ENCODE results near the gene DNAH3. TPM values are rescaled to one million over a fixed set of nuclear protein-coding genes. Genes with fewer than 3 reads are reported as not detected.

DNAH3 gene
- total RNA-seq, 1 experiment from 2014 or later = 0.21 TPM

- Mint-ChIP-seq H3K9me3 (ENCODE audit: low read depth, unreplicated experiment) (no peaks in the 10 kb centered on the region), H3K4me1 (ENCODE audit: low read depth, unreplicated experiment) (no peaks in the 10 kb centered on the region), H3K4me3 (ENCODE audit: low read depth, unreplicated experiment) (no peak overlapping the region), H3K27ac (ENCODE audit: unreplicated experiment) (no peak overlapping the region), H3K27me3 (ENCODE audit: unreplicated experiment) (no peaks in the 10 kb centered on the region), H3K36me3 (ENCODE audit: insufficient read depth, unreplicated experiment) (no peaks in the 10 kb centered on the region)
- CTCF ChIA-PET = no interaction called here
- no peak for TF ChIP-seq CTCF (IDR thresholded peaks at IDR 0.05; ENCODE audit: unreplicated experiment)
- no TSS peak for BruUV-seq (replicated peaks)
- intact Hi-C loops (cut with micrococcal nuclease; ENCODE audit: unreplicated experiment) = no loop called here
- DNase-seq = no peak
Observed at GRCh38 chr16:20954574-20954973, 196.1 kb downstream of the DNAH3 start.

- TF ChIP-seq CTCF (IDR thresholded peaks at IDR 0.05; ENCODE audit: unreplicated experiment) = no peak
- no peaks in the 10 kb centered on the region for H3K9me3 Mint-ChIP-seq (ENCODE audit: low read depth, unreplicated experiment)
- no peaks in the 10 kb centered on the region for H3K36me3 Mint-ChIP-seq (ENCODE audit: insufficient read depth, unreplicated experiment)
- H3K4me1 Mint-ChIP-seq (ENCODE audit: low read depth, unreplicated experiment) = no peaks in the 10 kb centered on the region
- CTCF ChIA-PET = no interaction called here
- H3K4me3 Mint-ChIP-seq (ENCODE audit: low read depth, unreplicated experiment) = no peak overlapping the region
- no TSS peak for BruUV-seq (replicated peaks)
- DNase-seq = no peak
- intact Hi-C loops (cut with micrococcal nuclease; ENCODE audit: unreplicated experiment) = no loop called here
- H3K27me3 Mint-ChIP-seq (ENCODE audit: unreplicated experiment) = peaks cover 14% of the 10 kb centered on the region
- H3K27ac Mint-ChIP-seq (ENCODE audit: unreplicated experiment) = no peak overlapping the region
Observed at GRCh38 chr16:20952139-20952920, 198.3 kb downstream of the DNAH3 start.

GRCh38 chr16:20950294-20950693, 200.4 kb downstream of the DNAH3 start:
- Mint-ChIP-seq H3K4me3 (ENCODE audit: low read depth, unreplicated experiment) (no peak overlapping the region), H3K9me3 (ENCODE audit: low read depth, unreplicated experiment) (no peaks in the 10 kb centered on the region), H3K27me3 (ENCODE audit: unreplicated experiment) (peaks cover 14% of the 10 kb centered on the region), H3K36me3 (ENCODE audit: insufficient read depth, unreplicated experiment) (no peaks in the 10 kb centered on the region), H3K27ac (ENCODE audit: unreplicated experiment) (no peak overlapping the region), H3K4me1 (ENCODE audit: low read depth, unreplicated experiment) (no peaks in the 10 kb centered on the region)
- DNase-seq = no peak
- CTCF ChIA-PET = no interaction called here
- intact Hi-C loops (cut with micrococcal nuclease; ENCODE audit: unreplicated experiment) = no loop called here
- no TSS peak for BruUV-seq (replicated peaks)
- TF ChIP-seq CTCF (IDR thresholded peaks at IDR 0.05; ENCODE audit: unreplicated experiment) = no peak

- TF ChIP-seq CTCF (IDR thresholded peaks at IDR 0.05; ENCODE audit: unreplicated experiment) = no peak
- H3K9me3 Mint-ChIP-seq (ENCODE audit: low read depth, unreplicated experiment) = no peaks in the 10 kb centered on the region
- DNase-seq = no peak
- intact Hi-C loops (cut with micrococcal nuclease; ENCODE audit: unreplicated experiment) = no loop called here
- no peaks in the 10 kb centered on the region for H3K36me3 Mint-ChIP-seq (ENCODE audit: insufficient read depth, unreplicated experiment)
- BruUV-seq (replicated peaks) = no TSS peak
- CTCF ChIA-PET = no interaction called here
- no peaks in the 10 kb centered on the region for H3K4me1 Mint-ChIP-seq (ENCODE audit: low read depth, unreplicated experiment)
- H3K27me3 Mint-ChIP-seq (ENCODE audit: unreplicated experiment) = peaks cover 14% of the 10 kb centered on the region
- no peak overlapping the region for H3K4me3 Mint-ChIP-seq (ENCODE audit: low read depth, unreplicated experiment)
- no peak overlapping the region for H3K27ac Mint-ChIP-seq (ENCODE audit: unreplicated experiment)
Observed at GRCh38 chr16:20949660-20950059, 201.0 kb downstream of the DNAH3 start.
